HG03565 (cell line): ENCODE results near the gene BID.

Experiments
- ATAC-seq: cut with Tn5 transposase; IDR thresholded peaks from one replicate; pipeline ENCODE4 v1.9.1; 2021; ENCODE audit warnings: mild to moderate bottlenecking, moderate library complexity; ENCODE audit not compliant: unreplicated experiment

Gene BID

GRCh38 chr22:17739196-17739975, 34.9 kb downstream of the BID start:
- no peak for ATAC-seq

GRCh38 chr22:17738386-17739128, 35.7 kb downstream of the BID start:
- ATAC-seq, result no peak

- ATAC-seq, result no peak
These were observed 40.1 kb downstream of the BID start for GRCh38 chr22:17734187-17734586.

- ATAC-seq, result no peak
These were observed 40.8 kb downstream of the BID start for GRCh38 chr22:17733466-17733865.

GRCh38 chr22:17732251-17732854, 41.9 kb downstream of the BID start:
- ATAC-seq, result no peak

- no peak for ATAC-seq
These were observed 44.7 kb downstream of the BID start for GRCh38 chr22:17729561-17729960.

GRCh38 chr22:17728786-17729185, 45.5 kb downstream of the BID start:
- no peak for ATAC-seq

- ATAC-seq, result no peak
These were observed 47.1 kb downstream of the BID start for GRCh38 chr22:17726928-17727897.

GRCh38 chr22:17726006-17726927, 48.0 kb downstream of the BID start:
- ATAC-seq, result no peak

- no peak for ATAC-seq
These were observed 48.8 kb downstream of the BID start for GRCh38 chr22:17725500-17725796.

- ATAC-seq, result no peak
These were observed 49.4 kb downstream of the BID start for GRCh38 chr22:17724678-17725499.

- no peak for ATAC-seq
These were observed 50.0 kb downstream of the BID start for GRCh38 chr22:17724241-17724640.

GRCh38 chr22:17719911-17720310, 54.4 kb downstream of the BID start:
- no peak for ATAC-seq

GRCh38 chr22:17717708-17718107, 56.6 kb downstream of the BID start:
- ATAC-seq, result no peak

- no peak for ATAC-seq
These were observed 57.7 kb downstream of the BID start for GRCh38 chr22:17716529-17716928.

GRCh38 chr22:17712441-17712840, 61.8 kb downstream of the BID start:
- no peak for ATAC-seq

- ATAC-seq, result no peak
These were observed 64.2 kb downstream of the BID start for GRCh38 chr22:17710023-17710422.

GRCh38 chr22:17707526-17707925, 66.7 kb downstream of the BID start:
- ATAC-seq, result no peak

- ATAC-seq, result no peak
These were observed 67.3 kb downstream of the BID start for GRCh38 chr22:17706947-17707346.
